GM19238 (cell line): Measurements from ENCODE around the gene GALNT9.

Source experiments
- DNase-seq: peaks from one replicate; pipeline ENCODE4 v3.0.0; 2011; ENCODE audit warnings: low spot score; ENCODE audit not compliant: insufficient read length

Gene GALNT9

GRCh38 chr12:132173135-132174014 lies 156.0 kb downstream of the GALNT9 start:
- no peak for DNase-seq

DNA sequence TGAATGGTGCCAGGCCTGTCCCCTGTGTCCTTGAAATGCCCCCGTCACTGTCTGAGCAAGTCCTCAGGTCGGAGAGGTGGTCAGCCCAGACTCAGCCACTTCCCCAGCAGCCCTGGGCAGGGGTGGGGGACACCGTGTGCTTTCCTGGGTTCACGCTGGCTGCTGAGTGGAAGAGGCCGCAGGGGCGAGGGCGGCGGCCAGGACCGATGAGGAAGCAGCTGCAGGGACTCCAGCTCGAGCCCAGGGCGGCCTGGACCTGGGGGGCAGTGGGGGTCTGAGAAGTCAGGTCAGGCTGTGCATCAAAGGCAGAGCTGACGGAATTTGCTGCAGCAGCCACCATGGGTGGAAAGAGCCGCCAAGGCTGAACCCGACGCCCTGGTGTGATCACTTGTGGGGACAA lies 156.8 kb downstream of the GALNT9 start:
- no peak for DNase-seq

GRCh38 chr12:132171968-132172521 lies 157.3 kb downstream of the GALNT9 start:
- no peak for DNase-seq

DNA sequence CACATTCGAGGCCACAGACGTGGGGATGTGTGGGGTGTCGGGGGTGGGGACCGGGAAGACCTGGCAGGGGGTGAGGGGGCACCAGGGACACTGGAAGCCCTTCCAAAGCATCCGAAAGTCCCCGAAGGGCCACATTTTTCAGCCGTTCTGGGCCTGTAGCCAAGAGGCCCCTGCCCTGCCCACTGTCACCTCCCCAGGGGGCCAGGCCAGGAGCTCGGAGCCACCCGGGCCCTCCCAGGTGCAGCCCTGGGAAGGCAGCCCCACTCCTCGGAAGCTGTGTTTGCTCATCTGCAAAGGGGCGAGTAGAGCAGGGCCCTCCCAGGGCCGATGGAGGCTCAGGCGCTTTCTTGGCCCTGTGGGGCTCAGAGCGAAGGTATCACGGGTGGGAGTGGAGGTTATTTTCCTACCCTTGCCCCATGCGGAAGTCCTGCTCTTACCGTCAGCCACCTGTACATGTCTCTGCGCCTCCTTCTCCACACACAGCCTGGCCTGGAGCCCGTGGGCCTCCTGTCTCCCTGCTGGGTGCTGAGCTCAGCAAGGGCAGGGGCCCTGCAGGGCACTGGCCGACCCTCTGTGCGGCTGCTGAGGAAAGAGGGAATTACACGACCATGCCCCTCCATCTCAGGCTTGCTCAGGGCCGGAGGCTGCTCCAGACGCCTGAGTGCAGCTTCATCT lies 158.0 kb downstream of the GALNT9 start:
- no peak for DNase-seq

DNA sequence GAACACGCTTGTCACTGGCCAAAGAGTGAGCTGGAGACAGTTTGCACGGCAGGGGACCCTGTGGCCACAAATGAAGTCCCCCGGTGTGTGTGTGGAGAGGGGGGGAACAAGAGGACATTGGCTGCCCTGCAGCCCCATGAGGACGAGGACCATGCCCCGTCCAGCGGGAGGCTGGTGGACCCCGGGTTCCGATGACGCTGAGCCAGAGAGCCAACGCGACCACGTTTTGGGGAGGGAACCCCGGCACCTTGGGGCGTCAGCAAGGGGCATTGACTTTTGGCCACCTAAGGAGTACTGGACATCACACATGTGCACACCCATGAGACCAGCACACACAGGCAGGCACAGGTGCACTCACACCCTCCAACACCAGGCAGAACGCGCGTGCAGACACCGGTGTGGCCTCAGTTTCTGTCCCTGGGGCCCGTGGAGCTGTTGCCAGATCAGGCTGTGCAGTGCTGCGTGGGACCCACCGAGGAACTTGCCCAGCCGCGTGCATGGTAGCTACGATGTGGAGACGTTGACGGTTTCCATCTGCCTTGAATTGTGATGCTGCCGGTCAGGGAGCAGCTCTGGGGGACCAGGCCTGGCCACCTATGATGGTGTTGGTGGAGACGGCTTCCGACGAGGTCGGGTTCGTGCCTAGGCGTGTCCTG lies 158.6 kb downstream of the GALNT9 start:
- DNase-seq: no peak

DNA sequence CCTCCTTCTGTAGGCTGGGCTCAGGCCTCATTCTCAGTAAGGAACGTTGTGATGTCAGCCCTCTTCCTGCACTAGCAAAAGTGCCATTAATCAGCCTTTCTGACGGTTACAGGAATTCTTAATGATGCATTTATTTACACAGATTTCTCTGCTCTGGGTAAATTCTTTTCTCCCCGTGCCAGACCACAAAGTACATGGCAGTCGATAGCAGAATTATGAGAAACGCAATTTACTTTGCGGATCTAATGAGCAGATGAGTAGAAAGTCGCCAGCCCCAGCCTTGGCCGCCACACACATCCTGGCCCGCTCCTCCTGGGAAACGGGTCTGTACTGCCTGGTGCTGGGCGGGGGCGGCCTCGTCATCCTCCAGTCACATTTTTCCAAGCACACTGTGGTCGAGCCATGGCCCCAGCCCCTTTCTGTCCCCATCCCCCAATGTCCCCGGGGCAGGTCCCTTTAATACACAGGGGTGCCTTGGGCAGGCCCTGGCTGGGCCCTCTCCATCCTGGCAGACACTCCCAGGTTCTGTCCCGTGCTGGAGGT lies 159.2 kb downstream of the GALNT9 start:
- DNase-seq: no peak

- no peak for DNase-seq
Measured at GRCh38 chr12:132169376-132169775, 160.0 kb downstream of the GALNT9 start.

DNA sequence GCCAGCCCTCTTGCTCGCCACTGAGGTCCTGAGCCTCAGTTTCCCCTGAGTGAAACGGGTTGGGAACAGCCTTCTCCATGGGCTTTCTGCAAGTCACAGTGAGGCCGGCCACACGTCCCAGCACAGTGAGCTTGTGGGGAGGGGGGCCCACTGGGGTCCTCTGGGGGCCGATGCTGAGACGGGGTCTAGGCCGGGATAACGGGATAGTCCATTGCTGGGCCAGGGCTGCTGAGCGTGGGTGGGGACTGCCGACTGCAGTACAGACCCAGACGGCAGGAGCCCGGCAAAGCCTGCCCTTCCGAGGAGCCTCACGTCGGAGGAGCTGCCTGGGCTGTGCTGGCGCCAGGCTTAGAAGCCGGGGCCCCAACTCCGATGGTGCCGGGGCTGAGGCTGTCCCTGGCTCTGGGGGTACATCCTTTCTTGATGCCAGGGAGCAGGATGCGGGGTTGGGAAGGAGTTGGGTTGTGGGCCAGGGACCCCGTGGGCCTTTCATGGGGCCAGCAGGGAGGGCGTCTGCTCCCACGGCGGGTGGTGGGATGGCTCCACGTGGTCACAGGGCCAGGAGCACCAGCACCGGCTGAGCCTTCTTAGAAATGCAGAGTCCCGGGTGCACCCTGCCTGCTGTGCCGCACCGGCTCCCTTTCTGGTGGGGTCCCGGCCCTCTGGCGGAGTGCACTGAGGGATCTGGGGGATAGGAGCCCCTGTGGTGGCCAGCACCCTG lies 160.9 kb downstream of the GALNT9 start:
- DNase-seq: no peak

DNA sequence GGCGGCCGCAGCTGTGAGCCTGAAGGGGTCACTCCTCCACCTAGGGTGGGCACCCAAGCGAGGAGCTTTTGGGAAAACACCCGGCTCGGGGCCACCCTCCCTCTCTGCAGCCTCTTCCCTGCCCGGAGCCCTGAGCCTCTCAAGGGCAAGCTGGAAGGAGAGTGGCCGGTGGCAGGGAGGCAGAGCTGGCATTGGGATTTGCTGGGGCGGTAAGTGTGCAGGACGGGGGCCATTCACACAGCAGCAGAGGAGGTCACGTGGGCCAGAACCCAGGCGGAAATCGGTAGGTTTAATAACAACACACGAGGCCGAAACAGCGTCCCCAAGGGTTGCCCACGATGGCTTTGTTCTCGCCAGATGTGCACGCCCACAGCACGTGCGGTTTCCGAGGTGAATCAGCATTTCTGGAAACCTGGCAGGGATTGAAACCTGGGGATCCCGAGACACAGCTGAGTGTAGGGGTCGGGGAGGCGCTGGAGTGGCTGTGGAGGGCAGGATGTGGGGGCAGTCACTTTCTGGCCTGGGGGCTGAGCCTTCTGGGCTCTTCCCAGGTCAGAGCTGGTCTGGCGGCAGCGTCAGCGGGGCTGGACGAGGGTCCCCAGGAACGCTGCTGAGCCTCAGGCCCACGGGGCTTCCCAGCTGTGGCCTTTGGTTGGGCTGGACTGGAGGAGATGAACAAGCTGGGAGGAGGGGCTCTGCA lies 161.6 kb downstream of the GALNT9 start:
- no peak for DNase-seq

- DNase-seq: no peak
Measured at GRCh38 chr12:132166801-132167591, 162.4 kb downstream of the GALNT9 start.

DNA sequence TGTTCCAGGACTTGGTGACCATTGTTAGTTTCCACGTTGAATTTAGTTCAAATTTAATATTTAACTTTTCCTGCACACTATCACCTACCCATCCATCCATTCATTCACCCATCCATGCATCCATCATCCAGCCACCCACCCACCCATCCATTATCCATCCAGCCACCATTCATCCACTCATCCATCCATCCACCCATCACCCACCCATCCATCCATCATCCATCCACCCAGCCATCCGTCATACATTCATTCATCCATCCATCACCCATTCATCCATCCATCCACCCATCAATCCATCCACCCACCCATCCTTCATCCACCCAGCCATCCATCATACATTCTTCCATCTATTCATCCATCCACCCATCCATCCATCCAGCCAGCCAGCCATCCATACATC lies 163.3 kb downstream of the GALNT9 start:
- no peak for DNase-seq

- no peak for DNase-seq
Measured at GRCh38 chr12:132165584-132165983, 163.8 kb downstream of the GALNT9 start.

GRCh38 chr12:132164426-132164825 lies 165.0 kb downstream of the GALNT9 start:
- DNase-seq: no peak

GRCh38 chr12:132163911-132164288 lies 165.5 kb downstream of the GALNT9 start:
- DNase-seq: no peak

GRCh38 chr12:132163041-132163910 lies 166.1 kb downstream of the GALNT9 start:
- no peak for DNase-seq

GRCh38 chr12:132162508-132163031 lies 166.8 kb downstream of the GALNT9 start:
- no peak for DNase-seq

DNA sequence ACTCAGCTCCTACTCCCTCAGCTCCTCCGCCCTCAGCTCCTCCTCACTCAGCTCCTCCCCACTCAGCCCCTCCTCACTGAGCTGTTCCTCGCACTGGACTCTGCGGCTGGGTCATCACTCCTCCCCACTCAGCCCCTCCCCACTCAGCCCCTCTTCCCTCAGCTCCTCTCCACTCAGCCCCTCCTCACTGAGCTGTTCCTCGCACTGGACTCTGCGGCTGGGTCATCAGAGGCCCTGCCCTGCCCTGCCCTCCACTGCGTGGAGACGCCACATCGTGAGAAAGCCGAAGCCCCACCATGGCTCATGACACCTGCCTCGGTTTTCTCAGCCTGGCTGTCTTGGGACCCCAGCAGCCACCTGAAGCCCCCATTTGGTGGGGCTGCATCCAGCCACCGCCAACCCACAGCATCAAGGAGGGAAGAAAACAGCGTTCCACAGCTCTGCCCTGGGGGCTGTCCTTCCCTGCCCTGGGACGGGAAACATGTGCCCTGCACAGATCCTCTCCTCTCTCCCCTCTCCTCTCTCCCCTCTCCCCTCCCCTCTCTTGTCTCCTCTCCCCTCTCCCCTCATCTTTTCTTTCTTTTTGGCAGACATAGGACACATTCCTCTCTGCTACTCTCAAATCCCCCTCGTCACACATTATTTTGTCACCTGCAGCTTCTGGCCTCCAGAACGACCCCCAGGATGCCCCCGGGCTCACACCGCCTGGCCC lies 167.4 kb downstream of the GALNT9 start:
- no peak for DNase-seq
